ENCODE measurements around the gene SUSD3. TPM values are rescaled to one million over a fixed set of nuclear protein-coding genes. Genes with fewer than 3 reads are reported as not detected.
A peak's percentile ranks its signal among the peaks of the same experiment; 100 is the strongest.

The SUSD3 gene
- total and polyA plus RNA-seq, 2 of the 4 experiments (the other 2 are of a cell fraction), result 0.54 to 1.5 TPM

DNA sequence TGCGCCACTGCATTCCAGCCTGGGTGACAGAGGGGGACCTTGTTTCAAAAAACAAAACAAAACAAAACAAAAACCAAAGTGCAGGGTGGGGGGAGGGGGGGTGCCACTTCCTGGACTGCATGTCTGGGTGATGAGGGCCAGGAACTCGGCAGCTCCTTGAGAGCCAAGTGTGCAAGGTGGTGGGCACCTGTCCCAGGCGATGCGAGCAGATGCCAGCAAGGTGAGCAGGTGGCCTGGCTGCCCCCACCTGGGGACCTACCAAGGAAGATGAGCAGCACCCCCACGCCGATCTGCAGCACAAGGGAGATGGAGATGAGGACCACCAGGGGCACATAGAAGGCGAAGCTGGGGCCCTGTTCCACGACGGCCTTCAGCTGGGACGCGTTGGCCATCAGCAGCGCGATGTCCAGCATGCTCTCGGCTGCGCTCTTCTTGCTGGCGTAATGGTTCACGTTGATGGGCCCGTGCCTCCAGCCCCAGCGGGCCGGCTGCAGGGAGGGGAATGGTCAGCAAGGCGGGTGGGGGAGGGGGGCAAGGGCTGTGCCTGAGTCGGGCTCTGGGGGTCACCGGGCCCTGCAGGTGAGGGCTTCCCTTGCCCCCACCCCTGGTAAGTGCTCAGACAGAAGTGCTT, 67.8 kb downstream of the SUSD3 start:
- H2BK20ac ChIP-seq (ENCODE audit: low read depth, low read length), result no peak overlapping the region
- dilution Hi-C loops (cut with HindIII; ENCODE audit: low sequenced_read_pairs, unreplicated experiment), result no loop called here

More for the DNA sequence above, 67.8 kb downstream of the SUSD3 start:
- Histone ChIP-seq H3K14ac (replicated peaks; ENCODE audit: low read depth, low read length) (no peak overlapping the region), H3K9me3 (ENCODE audit: control insufficient read depth, insufficient read depth, low read length) (no peaks in the 10 kb centered on the region), H3K4me2 (ENCODE audit: low read depth, low read length) (no peak overlapping the region), H3K4me3 (ENCODE audit: insufficient read depth, low read depth, low read length) (no peak overlapping the region), H3K4ac (ENCODE audit: low read depth, low read length) (no peak overlapping the region; the same call in 1 of the 2 replicates), H3K56ac (ENCODE audit: extremely low read depth, insufficient read depth, low read length) (no peak overlapping the region), H2BK120ac (ENCODE audit: low read depth, low read length) (no peak overlapping the region), H3K23ac (ENCODE audit: low read depth, low read length) (no peak overlapping the region), H2AFZ (replicated peaks; ENCODE audit: low read length, poor library complexity) (no peak overlapping the region), H2AK5ac (ENCODE audit: low read depth, low read length) (no peak overlapping the region), H3K27me3 (ENCODE audit: control insufficient read depth, insufficient read depth, low read length) (no peaks in the 10 kb centered on the region), H2BK15ac (ENCODE audit: low read depth, low read length) (no peak overlapping the region), H2BK5ac (ENCODE audit: low read depth, low read length, poor library complexity, severe bottlenecking) (no peak overlapping the region), H3K27ac (ENCODE audit: insufficient read depth, low read length) (no peak overlapping the region), H3K9ac (ENCODE audit: low read depth, low read length) (no peak overlapping the region), H3K36me3 (ENCODE audit: control insufficient read depth, insufficient read depth, low read length) (peaks cover 22% of the 10 kb centered on the region), H3K9me1 (ENCODE audit: insufficient read depth, low read length) (peaks cover 13% of the 10 kb centered on the region; the same call in 1 of the 2 replicates), H4K91ac (ENCODE audit: insufficient read depth, low read depth, low read length) (no peak overlapping the region), H2AK9ac (replicated peaks; ENCODE audit: low read depth, low read length, poor library complexity) (peak overlapping the region; percentile 56), H4K8ac (ENCODE audit: low read depth in 2 of 2, low read length in 2 of 2) (no peak overlapping the region), H4K20me1 (ENCODE audit: insufficient read depth, low read length) (peaks cover 26% of the 10 kb centered on the region), H3K18ac (ENCODE audit: low read depth, low read length) (no peak overlapping the region), H3K79me1 (ENCODE audit: low read depth in 1 of 2, low read length in 2 of 2) (peaks cover 13 to 61% of the 10 kb centered on the region in 2 experiments), H3K4me1 (ENCODE audit: control insufficient read depth, insufficient read depth, low read length) (peaks cover 19% of the 10 kb centered on the region), H4K5ac (ENCODE audit: low read depth, low read length) (no peak overlapping the region)
- DNase-seq (no peak), ATAC-seq (ENCODE audit: low read depth) (no peak)
- WGBS, 2 experiments (ENCODE audit: extremely low coverage in 2 of 2, insufficient read length in 1 of 2), result 92% methylated on average over 11 of the region's 23 CpGs; no CpG with 5 or more reads in 1 of the 2 experiments
- intact Hi-C loops (cut with micrococcal nuclease) (no loop called here), in situ Hi-C loops (cut with MboI; ENCODE audit: low sequenced_read_pairs) (no loop called here)
- ChIA-PET POLR2A (ENCODE audit: unreplicated experiment) (no interaction called here), CTCF (interaction anchor here (0.9 kb wide), 1 partner anchor 18 kb away, joined by 5 read pairs; no protein-coding TSS in a partner anchor)
- no TSS peak for BruUV-seq (replicated peaks)
- TF ChIP-seq CTCF (conservative IDR thresholded peaks at IDR 0.05; ENCODE audit: low read depth, low read length) (no peak), SMC3 (IDR thresholded peaks at IDR 0.05; ENCODE audit: low read depth, low read length) (no peak), RFX5 (IDR thresholded peaks at IDR 0.05; ENCODE audit: low read depth, low read length) (no peak), FOS (IDR thresholded peaks at IDR 0.05; ENCODE audit: low read depth, low read length) (no peak), NFE2L2 (IDR thresholded peaks at IDR 0.05; ENCODE audit: low read depth, low read length) (no peak)
